ENCODE measurements around the gene KBTBD7.

The KBTBD7 gene

GRCh38 chr13:41193919-41194824, at the start of gene KBTBD7:
KBTBD7 (minus strand) TSS chr13:41194569; CDS start chr13:41194257, 312 bp downstream.
- Histone ChIP-seq H3K4me3 (ENCODE audit: low read length) (peak within 1 kb of the TSS; percentile 77), H4K20me1 (ENCODE audit: control insufficient read depth, insufficient read depth, low read depth, low read length) (no peaks in the 10 kb centered on the region), H3F3A (ENCODE audit: control insufficient read depth, insufficient read depth) (peaks cover 6% of the 10 kb centered on the region; the same call in 1 of the 2 replicates), H3K9me2 (replicated peaks; ENCODE audit: control insufficient read depth, low read length) (no peaks in the 10 kb centered on the region), H3K9me3 (ENCODE audit: control insufficient read depth, insufficient read depth, low read length) (peaks cover 11% of the 10 kb centered on the region; the same call in 1 of the 2 replicates), H3K79me2 (ENCODE audit: control insufficient read depth, low read length) (peaks cover 16% of the 10 kb centered on the region), H3K27me3 (ENCODE audit: control insufficient read depth, low read length) (no peaks in the 10 kb centered on the region), H3K27ac (ENCODE audit: low read depth, low read length) (0 out of 2 replicates have a peak within 1 kb of the TSS, but pooled peaks have one; percentile 8), H3K36me3 (ENCODE audit: control insufficient read depth, low read length) (peaks cover 24% of the 10 kb centered on the region), H3K4me1 (ENCODE audit: control insufficient read depth, low read length) (peaks cover 52% of the 10 kb centered on the region), H3K4me2 (ENCODE audit: low read length) (peak within 1 kb of the TSS; percentile 65)
- TF ChIP-seq CTCF (IDR thresholded peaks at IDR 0.05; ENCODE audit: low read depth, low read length, poor library complexity, severe bottlenecking) (no peak), EZH2phosphoT487 (IDR thresholded peaks at IDR 0.05; ENCODE audit: borderline replicate concordance, low read length) (no peak)

GRCh38 chr13:41241626-41242025, 47.3 kb upstream of the KBTBD7 start:
- Histone ChIP-seq H3K9me2 (replicated peaks; ENCODE audit: control insufficient read depth, low read length) (no peaks in the 10 kb centered on the region), H3K4me3 (ENCODE audit: low read length) (no peak overlapping the region), H3F3A (ENCODE audit: control insufficient read depth, insufficient read depth) (no peaks in the 10 kb centered on the region), H4K20me1 (ENCODE audit: control insufficient read depth, insufficient read depth, low read depth, low read length) (no peaks in the 10 kb centered on the region), H3K4me2 (ENCODE audit: low read length) (no peak overlapping the region), H3K9me3 (ENCODE audit: control insufficient read depth, insufficient read depth, low read length) (no peaks in the 10 kb centered on the region), H3K79me2 (ENCODE audit: control insufficient read depth, low read length) (no peaks in the 10 kb centered on the region), H3K27me3 (ENCODE audit: control insufficient read depth, low read length) (no peaks in the 10 kb centered on the region), H3K36me3 (ENCODE audit: control insufficient read depth, low read length) (peaks cover 12% of the 10 kb centered on the region), H3K4me1 (ENCODE audit: control insufficient read depth, low read length) (no peaks in the 10 kb centered on the region), H3K27ac (ENCODE audit: low read depth, low read length) (no peak overlapping the region)
- TF ChIP-seq CTCF (IDR thresholded peaks at IDR 0.05; ENCODE audit: low read depth, low read length, poor library complexity, severe bottlenecking) = no peak
- no peak for TF ChIP-seq EZH2phosphoT487 (IDR thresholded peaks at IDR 0.05; ENCODE audit: borderline replicate concordance, low read length)

GRCh38 chr13:41236369-41236768, 42.0 kb upstream of the KBTBD7 start:
- H3K9me3 ChIP-seq (ENCODE audit: control insufficient read depth, insufficient read depth, low read length) = no peaks in the 10 kb centered on the region
- H3K27ac ChIP-seq (ENCODE audit: low read depth, low read length) = no peak overlapping the region
- no peaks in the 10 kb centered on the region for H3K9me2 ChIP-seq (replicated peaks; ENCODE audit: control insufficient read depth, low read length)
- no peak overlapping the region for H3K4me2 ChIP-seq (ENCODE audit: low read length)
- TF ChIP-seq CTCF (IDR thresholded peaks at IDR 0.05; ENCODE audit: low read depth, low read length, poor library complexity, severe bottlenecking) (no peak), EZH2phosphoT487 (IDR thresholded peaks at IDR 0.05; ENCODE audit: borderline replicate concordance, low read length) (no peak)
- H4K20me1 ChIP-seq (ENCODE audit: control insufficient read depth, insufficient read depth, low read depth, low read length) = no peaks in the 10 kb centered on the region
- no peaks in the 10 kb centered on the region for H3K27me3 ChIP-seq (ENCODE audit: control insufficient read depth, low read length)
- H3K4me3 ChIP-seq (ENCODE audit: low read length) = no peak overlapping the region
- peaks cover 12% of the 10 kb centered on the region for H3F3A ChIP-seq (ENCODE audit: control insufficient read depth, insufficient read depth)
- H3K79me2 ChIP-seq (ENCODE audit: control insufficient read depth, low read length) = no peaks in the 10 kb centered on the region
- H3K36me3 ChIP-seq (ENCODE audit: control insufficient read depth, low read length) = peaks cover 25% of the 10 kb centered on the region
- peaks cover 24% of the 10 kb centered on the region for H3K4me1 ChIP-seq (ENCODE audit: control insufficient read depth, low read length)
